Left ventricle myocardium inferior (tissue), 1 donor: ENCODE results near the gene MAU2. TPM values are rescaled to one million over a fixed set of nuclear protein-coding genes. Genes with fewer than 3 reads are reported as not detected.

ENCODE experiments used
- DNase-seq: peaks from one replicate; pipeline ENCODE4 v3.0.0-alpha.2; 2020
- H3K27ac ChIP-seq: fragments of 200-600 bp; replicated peaks from 2 replicates; pipeline ENCODE4 v1.8.0; 2021
- H3K27me3 ChIP-seq: fragments of 200-600 bp; 2 replicates; pipeline ENCODE4 v1.8.0; 2021; ENCODE audit warnings: low read depth
- H3K36me3 ChIP-seq: fragments of 200-600 bp; 2 replicates; pipeline ENCODE4 v1.8.0; 2021
- H3K4me1 ChIP-seq: fragments of 200-600 bp; 2 replicates; pipeline ENCODE4 v1.8.0; 2021
- H3K4me3 ChIP-seq: fragments of 200-600 bp; 2 replicates; pipeline ENCODE4 v1.8.0; 2021; ENCODE audit warnings: mild to moderate bottlenecking, moderate library complexity
- H3K9me3 ChIP-seq: fragments of 200-600 bp; replicated peaks from 2 replicates; pipeline ENCODE4 v1.8.0; 2021
- CTCF ChIP-seq: fragments of 200-600 bp; IDR thresholded peaks from 2 replicates; pipeline ENCODE4 v1.8.0; 2021; ENCODE audit warnings: antibody characterized with exemption, mild to moderate bottlenecking, borderline replicate concordance
- intact Hi-C: fragments of 100-400 bp; cut with micrococcal nuclease; formaldehyde crosslinking; loops from one replicate; pipeline ENCODE4 v1.11.0; 2022
- total RNA-seq: library from RNA; stranded (reverse); fragmentation: NEBNext Ultra II Directional; extraction: Animal tissue kit (Norgen Biotek cat#: 25700); gene quantifications from one replicate; pipeline ENCODE4 v1.2.1, GENCODE V29; 2021
- donor health status: DM: no; HTN: yes; CAD: no; lungs with severe emphysema.

MAU2 gene
- total RNA-seq, 1 donor from 2014 or later, result 33.0 TPM

GRCh38 chr19:19406878-19407632 lies 86.4 kb downstream of the MAU2 start:
- Histone ChIP-seq H3K4me3 (peak overlapping the region; percentile 95), H3K27me3 (no peaks in the 10 kb centered on the region), H3K4me1 (peaks cover 78% of the 10 kb centered on the region), H3K9me3 (no peaks in the 10 kb centered on the region), H3K27ac (peak overlapping the region; percentile 92), H3K36me3 (no peaks in the 10 kb centered on the region)
- peak; percentile 43 for TF ChIP-seq CTCF
- intact Hi-C loops, result no loop called here
- no peak for DNase-seq

- no peak for DNase-seq
- intact Hi-C loops, result no loop called here
Observed at GRCh38 chr19:19407633-19407930, 87.0 kb downstream of the MAU2 start.

More at GRCh38 chr19:19407633-19407930, 87.0 kb downstream of the MAU2 start:
- TF ChIP-seq CTCF, result no peak
- Histone ChIP-seq H3K4me3 (peak overlapping the region; percentile 95), H3K27me3 (no peaks in the 10 kb centered on the region), H3K36me3 (no peaks in the 10 kb centered on the region), H3K27ac (peak overlapping the region; percentile 92), H3K9me3 (no peaks in the 10 kb centered on the region), H3K4me1 (peaks cover 81% of the 10 kb centered on the region)

Other genes with a start within 250 kb of the MAU2 start
- 22.9 TPM for gene TMEM161A, start 182.4 kb upstream of the MAU2 start, total RNA-seq
- gene MEF2B, start 150.6 kb upstream of the MAU2 start, total RNA-seq, result 0.49 TPM
- gene BORCS8, start 128.7 kb upstream of the MAU2 start, total RNA-seq, result 20.2 TPM
- gene RFXANK, start 128.6 kb upstream of the MAU2 start, total RNA-seq, result 37.2 TPM
- gene NR2C2AP, start 117.4 kb upstream of the MAU2 start, total RNA-seq, result 6.3 TPM
- not detected for gene NCAN, start 108.9 kb upstream of the MAU2 start, total RNA-seq
- gene TM6SF2, start 47.5 kb upstream of the MAU2 start, total RNA-seq, result 0.30 TPM
- 44.7 TPM for gene SUGP1, start 320 bp upstream of the MAU2 start, total RNA-seq
- gene GATAD2A, start 84.8 kb downstream of the MAU2 start, total RNA-seq, result 24.1 TPM
- 0.77 TPM for gene TSSK6, start 194.7 kb downstream of the MAU2 start, total RNA-seq
- 1,029 TPM for gene NDUFA13, start 195.4 kb downstream of the MAU2 start, total RNA-seq
- 7.8 TPM for gene YJEFN3, start 208.1 kb downstream of the MAU2 start, total RNA-seq
- 0.08 TPM for gene CILP2, start 217.4 kb downstream of the MAU2 start, total RNA-seq